Measurements from ENCODE around the gene ARF3. TPM values are rescaled to one million over a fixed set of nuclear protein-coding genes. Genes with fewer than 3 reads are reported as not detected.

ARF3 gene
- total RNA-seq, 1 experiment from 2014 or later = 166 TPM

GRCh38 chr12:48923117-48923516, 34.2 kb downstream of the ARF3 start:
- H3K27ac ChIP-seq (ENCODE audit: low read depth, low read length) = no peak overlapping the region
- TF ChIP-seq RAD21 (IDR thresholded peaks at IDR 0.05; ENCODE audit: low read depth) (no peak), CEBPB (IDR thresholded peaks at IDR 0.05; ENCODE audit: low read depth) (no peak), CTCF (IDR thresholded peaks at IDR 0.05 in 2 of 3, conservative IDR thresholded peaks at IDR 0.05 in 1 of 3; ENCODE audit: borderline replicate concordance in 1 of 3, insufficient read depth in 1 of 3, low read depth in 2 of 3, low read length in 2 of 3) (no peak), CBX3 (IDR thresholded peaks at IDR 0.05; ENCODE audit: low read depth) (no peak), ELF1 (IDR thresholded peaks at IDR 0.05; ENCODE audit: borderline replicate concordance, low read depth) (no peak), SIN3A (IDR thresholded peaks at IDR 0.05; ENCODE audit: low read depth) (no peak), JUND (IDR thresholded peaks at IDR 0.05) (no peak), EZH2 (IDR thresholded peaks at IDR 0.05) (no peak), ZBTB33 (IDR thresholded peaks at IDR 0.05; ENCODE audit: extremely low read depth, insufficient replicate concordance, low read length) (no peak), POLR2AphosphoS5 (IDR thresholded peaks at IDR 0.05; ENCODE audit: low read depth, low read length) (no peak), EZH2phosphoT487 (IDR thresholded peaks at IDR 0.05; ENCODE audit: borderline replicate concordance) (no peak), ZNF274 (IDR thresholded peaks at IDR 0.05; ENCODE audit: low read depth, low read length) (no peak), MAX (IDR thresholded peaks at IDR 0.05) (no peak), POLR2A (IDR thresholded peaks at IDR 0.05; ENCODE audit: borderline replicate concordance, extremely low read depth, insufficient read depth, insufficient read length) (no peak), SRF (IDR thresholded peaks at IDR 0.05; ENCODE audit: low read depth) (no peak), EGR1 (IDR thresholded peaks at IDR 0.05; ENCODE audit: low read depth) (no peak), YY1 (IDR thresholded peaks at IDR 0.05; ENCODE audit: extremely low read depth, insufficient replicate concordance, low read depth, low read length) (no peak), FOSL1 (IDR thresholded peaks at IDR 0.05; ENCODE audit: low read depth) (no peak), REST (IDR thresholded peaks at IDR 0.05; ENCODE audit: low read depth) (no peak), TCF7L2 (IDR thresholded peaks at IDR 0.05; ENCODE audit: borderline replicate concordance, extremely low read depth, insufficient read depth, insufficient read length) (no peak)
- no peak overlapping the region for H3K4me3 ChIP-seq (replicated peaks in 1 of 2; ENCODE audit: low read depth in 1 of 2, low read length in 2 of 2)
- no peaks in the 10 kb centered on the region for H3K4me1 ChIP-seq (ENCODE audit: control insufficient read depth in 1 of 2, insufficient read depth in 2 of 2, low read length in 2 of 2)
- H3K9me2 ChIP-seq (ENCODE audit: insufficient read depth) = no peaks in the 10 kb centered on the region
- RAD21 ChIA-PET (ENCODE audit: low non-redundant PET in 1 of 2, low total read pairs in 2 of 2, uncharacterized antibody in 2 of 2, unreplicated experiment in 2 of 2) = no interaction called here
- no peak overlapping the region for H2AFZ ChIP-seq (ENCODE audit: low read depth, low read length, poor library complexity, severe bottlenecking)
- H3K79me2 ChIP-seq (ENCODE audit: insufficient read depth, low read length) = no peaks in the 10 kb centered on the region
- H3K27me3 ChIP-seq (ENCODE audit: insufficient read depth, low read length) = no peaks in the 10 kb centered on the region
- H3K36me3 ChIP-seq (ENCODE audit: control insufficient read depth in 1 of 2, insufficient read depth in 2 of 2, low read length in 2 of 2) = peaks cover 12 to 27% of the 10 kb centered on the region in 2 experiments; a peak in 3 of 4 replicates
- no peak overlapping the region for H3K9ac ChIP-seq (ENCODE audit: low read length)
- POLR2A ChIA-PET = interaction anchor here (0.6 to 0.7 kb wide), 2 partner anchors 9 to 27 kb away, joined by 3 read pairs; no protein-coding TSS in a partner anchor
- no peak overlapping the region for H3K4me2 ChIP-seq (ENCODE audit: low read length)
- ATAC-seq = no peak
- no peaks in the 10 kb centered on the region for H4K20me1 ChIP-seq (ENCODE audit: insufficient read depth)
- H3K9me3 ChIP-seq (ENCODE audit: control insufficient read depth in 1 of 2, insufficient read depth in 1 of 2, low read depth in 1 of 2, low read length in 2 of 2) = no peaks in the 10 kb centered on the region
- no TSS peak for BruUV-seq (replicated peaks)
- CTCF ChIA-PET = no interaction called here
- intact Hi-C loops (cut with micrococcal nuclease) = no loop called here
- DNase-seq (ENCODE audit: low read depth, low spot score) = no peak

All from HCT116 (cell line).